Measurements from ENCODE around the gene SDC3.

DNA sequence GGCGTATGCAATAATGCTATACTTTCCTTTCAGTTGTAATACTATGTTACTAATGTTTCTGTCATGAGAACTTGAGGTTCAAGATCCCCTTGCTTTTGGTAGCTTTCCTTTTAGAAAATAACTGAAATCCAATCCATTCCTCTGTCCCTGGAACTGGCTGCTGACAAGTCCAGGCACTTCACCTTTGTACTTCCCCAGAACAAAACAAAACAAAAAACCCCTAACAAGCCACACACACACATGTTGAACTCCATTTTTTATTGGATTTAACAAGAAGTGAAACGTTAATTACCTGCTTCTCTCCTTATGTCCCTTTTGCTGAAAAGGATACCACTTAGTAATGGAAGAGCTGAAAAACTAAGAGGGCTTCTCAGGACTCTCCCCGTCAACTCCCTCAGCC lies 26.1 kb upstream of the SDC3 start:
- no peak for TF ChIP-seq TAF1 (IDR thresholded peaks at IDR 0.05; ENCODE audit: low read depth, low read length)
- TF ChIP-seq, protein P1, sequence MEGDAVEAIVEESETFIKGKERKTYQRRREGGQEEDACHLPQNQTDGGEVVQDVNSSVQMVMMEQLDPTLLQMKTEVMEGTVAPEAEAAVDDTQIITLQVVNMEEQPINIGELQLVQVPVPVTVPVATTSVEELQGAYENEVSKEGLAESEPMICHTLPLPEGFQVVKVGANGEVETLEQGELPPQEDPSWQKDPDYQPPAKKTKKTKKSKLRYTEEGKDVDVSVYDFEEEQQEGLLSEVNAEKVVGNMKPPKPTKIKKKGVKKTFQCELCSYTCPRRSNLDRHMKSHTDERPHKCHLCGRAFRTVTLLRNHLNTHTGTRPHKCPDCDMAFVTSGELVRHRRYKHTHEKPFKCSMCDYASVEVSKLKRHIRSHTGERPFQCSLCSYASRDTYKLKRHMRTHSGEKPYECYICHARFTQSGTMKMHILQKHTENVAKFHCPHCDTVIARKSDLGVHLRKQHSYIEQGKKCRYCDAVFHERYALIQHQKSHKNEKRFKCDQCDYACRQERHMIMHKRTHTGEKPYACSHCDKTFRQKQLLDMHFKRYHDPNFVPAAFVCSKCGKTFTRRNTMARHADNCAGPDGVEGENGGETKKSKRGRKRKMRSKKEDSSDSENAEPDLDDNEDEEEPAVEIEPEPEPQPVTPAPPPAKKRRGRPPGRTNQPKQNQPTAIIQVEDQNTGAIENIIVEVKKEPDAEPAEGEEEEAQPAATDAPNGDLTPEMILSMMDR (IDR thresholded peaks at IDR 0.05; ENCODE audit: control extremely low read depth in 1 of 3, insufficient read depth in 1 of 3, low read depth in 1 of 3, low read length in 3 of 3) = no peak
